ENCODE data around the gene CHERP. TPM values are rescaled to one million over a fixed set of nuclear protein-coding genes. Genes with fewer than 3 reads are reported as not detected.

CHERP gene
- total and polyA plus RNA-seq, 2 donors (not counting 1 experiment from before 2014, with no cell fraction given): 38.3 to 98.9 TPM

DNA sequence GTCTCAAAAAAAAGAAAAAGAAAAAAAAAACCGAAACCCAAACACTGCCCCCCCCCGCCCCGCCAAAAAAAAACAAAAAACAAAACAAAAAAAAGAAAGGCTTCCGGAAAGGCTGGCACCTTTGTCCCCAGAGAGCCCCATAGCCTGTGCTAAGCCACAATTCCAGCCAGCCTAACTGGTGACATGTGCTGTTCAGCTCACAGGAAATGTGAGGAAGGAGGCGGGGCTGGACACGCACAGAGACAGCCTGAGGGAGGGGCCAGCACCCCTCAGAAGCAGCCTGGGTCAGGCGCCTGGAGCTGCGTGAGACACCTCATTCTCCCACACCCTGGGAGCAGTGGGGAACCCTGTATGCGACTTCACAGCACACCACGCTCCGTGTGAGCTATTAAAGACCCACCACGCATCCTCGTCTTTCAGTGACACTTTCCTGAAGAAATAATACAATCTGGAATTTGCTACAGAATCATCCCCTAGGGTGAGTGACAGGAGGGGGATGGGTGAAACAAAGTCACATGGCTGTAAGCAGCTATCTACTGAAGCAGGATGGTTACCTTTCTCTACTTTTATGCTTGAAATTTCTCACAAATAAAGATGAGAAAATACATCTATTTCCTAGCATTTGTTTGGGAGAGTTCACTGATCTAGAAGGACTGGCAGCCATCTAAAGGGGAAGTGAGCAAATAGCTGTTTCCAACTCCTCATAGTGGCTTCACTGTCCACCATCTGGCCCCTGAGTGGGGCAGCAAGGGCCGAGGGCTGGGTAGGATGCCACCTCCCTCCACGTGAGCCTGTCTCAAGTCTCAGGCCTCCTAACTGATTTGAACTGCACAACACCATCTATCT, 42.2 kb upstream of the CHERP start:
- Mint-ChIP-seq H3K27me3 (no peaks in the 10 kb centered on the region), H3K27ac (peak overlapping the region; percentile 100), H3K4me1 (peaks cover 89% of the 10 kb centered on the region), H3K9me3 (ENCODE audit: insufficient read depth) (no peaks in the 10 kb centered on the region), H3K4me3 (peak overlapping the region; percentile 97)
- ChIA-PET POLR2A (interaction anchor here (0.6 to 7.0 kb wide), 21 partner anchors 10 to 527 kb away, joined by 3 to 73 read pairs (median 5); partner anchors contain the start of genes MED26, SLC35E1, SMIM7 and TMEM38A), CTCF (interaction anchor here (0.7 to 2.7 kb wide), 10 partner anchors 11 to 467 kb away, joined by 3 to 18 read pairs (median 4); partner anchors contain the start of genes C19orf44, MED26, SLC35E1 and SMIM7)
- Histone ChIP-seq H3K79me2 (ENCODE audit: control insufficient read depth, insufficient read depth, low read length) (peaks cover 88% of the 10 kb centered on the region), H3K9me3 (ENCODE audit: control extremely low read depth in 1 of 3, control insufficient read depth in 2 of 3, insufficient read depth in 1 of 3, low read length in 2 of 3) (no peaks in the 10 kb centered on the region), H3K4me1 (ENCODE audit: control insufficient read depth in 2 of 2, insufficient read depth in 2 of 2, low read length in 2 of 2) (peaks cover 62 to 80% of the 10 kb centered on the region in 2 donors), H3K36me3 (replicated peaks in 1 of 2; ENCODE audit: control extremely low read depth in 1 of 2, control insufficient read depth in 1 of 2, extremely low read depth in 1 of 2, insufficient read depth in 2 of 2, low read length in 1 of 2) (peaks cover 0 to 10% of the 10 kb centered on the region in 2 experiments), H3K4me3 (ENCODE audit: control extremely low read depth in 1 of 5, extremely low read depth in 1 of 5, insufficient read depth in 1 of 5, low read depth in 2 of 5, low read length in 4 of 5) (peak overlapping the region; percentile 68 to 93 (median 85)), H3K27me3 (replicated peaks in 1 of 4; ENCODE audit: control extremely low read depth in 1 of 4, control insufficient read depth in 3 of 4, insufficient read depth in 4 of 4, low read length in 3 of 4) (no peaks in the 10 kb centered on the region), H2AFZ (ENCODE audit: insufficient read depth, low read depth, low read length, poor library complexity, severe bottlenecking) (no peak overlapping the region), H3K27ac (ENCODE audit: low read length in 2 of 2) (peak overlapping the region; percentile 98 to 99), H3K9ac (ENCODE audit: low read length) (peak overlapping the region; percentile 89), H4K20me1 (ENCODE audit: control insufficient read depth, insufficient read depth, low read length, poor library complexity, severe bottlenecking) (peaks cover 53% of the 10 kb centered on the region), H3K4me2 (replicated peaks; ENCODE audit: low read depth, low read length, poor library complexity, severe bottlenecking) (peak overlapping the region; percentile 88)
- intact Hi-C loops (cut with micrococcal nuclease): loop anchor here (1.0 to 10.0 kb wide), 8 partner anchors 12 to 723 kb away; partner anchors contain the start of genes CHERP, DDA1, HSH2D and MRPL34
- WGBS (ENCODE audit: insufficient coverage): 1% methylated on average over 9 of the region's 15 CpGs
- TF ChIP-seq, protein P1, sequence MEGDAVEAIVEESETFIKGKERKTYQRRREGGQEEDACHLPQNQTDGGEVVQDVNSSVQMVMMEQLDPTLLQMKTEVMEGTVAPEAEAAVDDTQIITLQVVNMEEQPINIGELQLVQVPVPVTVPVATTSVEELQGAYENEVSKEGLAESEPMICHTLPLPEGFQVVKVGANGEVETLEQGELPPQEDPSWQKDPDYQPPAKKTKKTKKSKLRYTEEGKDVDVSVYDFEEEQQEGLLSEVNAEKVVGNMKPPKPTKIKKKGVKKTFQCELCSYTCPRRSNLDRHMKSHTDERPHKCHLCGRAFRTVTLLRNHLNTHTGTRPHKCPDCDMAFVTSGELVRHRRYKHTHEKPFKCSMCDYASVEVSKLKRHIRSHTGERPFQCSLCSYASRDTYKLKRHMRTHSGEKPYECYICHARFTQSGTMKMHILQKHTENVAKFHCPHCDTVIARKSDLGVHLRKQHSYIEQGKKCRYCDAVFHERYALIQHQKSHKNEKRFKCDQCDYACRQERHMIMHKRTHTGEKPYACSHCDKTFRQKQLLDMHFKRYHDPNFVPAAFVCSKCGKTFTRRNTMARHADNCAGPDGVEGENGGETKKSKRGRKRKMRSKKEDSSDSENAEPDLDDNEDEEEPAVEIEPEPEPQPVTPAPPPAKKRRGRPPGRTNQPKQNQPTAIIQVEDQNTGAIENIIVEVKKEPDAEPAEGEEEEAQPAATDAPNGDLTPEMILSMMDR (IDR thresholded peaks at IDR 0.05): no peak
- no peak for TF ChIP-seq EZH2 (IDR thresholded peaks at IDR 0.05; ENCODE audit: borderline replicate concordance, insufficient read depth, low read depth, low read length, poor library complexity, severe bottlenecking)
- peak; percentile 98 for DNase-seq
- peak; percentile 53 for ATAC-seq (ENCODE audit: low read depth)
